PFSK-1 (cell line): ENCODE measurements around the gene DPP6.

Experiments
- FOXP2 ChIP-seq: optimal IDR thresholded peaks from 2 replicates; pipeline ENCODE3; 2011; ENCODE audit warnings: borderline replicate concordance, control low read depth, inconsistent platforms; ENCODE audit not compliant: insufficient read depth; ENCODE audit errors: extremely low read length, extremely low read depth
- POLR2AphosphoS5 ChIP-seq: IDR thresholded peaks from 2 replicates; pipeline ENCODE4 v1.6.1; 2012; ENCODE audit warnings: low read depth, mild to moderate bottlenecking, control low read depth, low read length, moderate library complexity
- REST ChIP-seq, 2 experiments: IDR thresholded peaks; 2 replicates each; pipeline versions ENCODE4 v1.6.1 to v1.8.0; 2011 to 2012; ENCODE audit warnings: low read depth in 2 of 2, low read length in 2 of 2, control low read depth in 1 of 2, inconsistent platforms in 1 of 2, mild to moderate bottlenecking in 1 of 2, moderate library complexity in 1 of 2; ENCODE audit not compliant: insufficient read depth in 1 of 2
- SIN3A ChIP-seq: IDR thresholded peaks from 2 replicates; pipeline ENCODE4 v1.6.1; 2012; ENCODE audit warnings: mild to moderate bottlenecking, low read length, moderate library complexity, borderline replicate concordance; ENCODE audit not compliant: insufficient read depth
- TAF1 ChIP-seq: IDR thresholded peaks from 2 replicates; pipeline ENCODE4 v1.6.1; 2012; ENCODE audit warnings: low read length, control low read depth, borderline replicate concordance; ENCODE audit not compliant: insufficient read depth

DPP6 gene

GRCh38 chr7:154928136-154929005 lies 876.2 kb downstream of the DPP6 start:
- TF ChIP-seq REST (IDR thresholded peaks at IDR 0.05; ENCODE audit: insufficient read depth in 1 of 2, low read depth in 2 of 2, low read length in 2 of 2) = no peak
- TF ChIP-seq POLR2AphosphoS5 = peak; percentile 47; the same call in 1 of the 2 replicates
- TF ChIP-seq TAF1 = no peak

- TF ChIP-seq REST (IDR thresholded peaks at IDR 0.05; ENCODE audit: insufficient read depth in 1 of 2, low read depth in 2 of 2, low read length in 2 of 2) (no peak), FOXP2 (no peak), TAF1 (no peak), SIN3A (no peak), POLR2AphosphoS5 (no peak)
Observed at GRCh38 chr7:154929006-154929726, 877.0 kb downstream of the DPP6 start.

- no peak for TF ChIP-seq SIN3A
- no peak for TF ChIP-seq POLR2AphosphoS5
- no peak for TF ChIP-seq FOXP2
- TF ChIP-seq TAF1 = no peak
- TF ChIP-seq REST (IDR thresholded peaks at IDR 0.05; ENCODE audit: insufficient read depth in 1 of 2, low read depth in 2 of 2, low read length in 2 of 2) = no peak
Observed at GRCh38 chr7:154931906-154932305, 879.7 kb downstream of the DPP6 start.

- TF ChIP-seq POLR2AphosphoS5 = no peak
- TF ChIP-seq REST (IDR thresholded peaks at IDR 0.05; ENCODE audit: insufficient read depth in 1 of 2, low read depth in 2 of 2, low read length in 2 of 2) = no peak
- TF ChIP-seq SIN3A = no peak
- TF ChIP-seq TAF1 = no peak
- TF ChIP-seq FOXP2 = no peak
Observed at GRCh38 chr7:154937837-154938236, 885.6 kb downstream of the DPP6 start.
